GM21423 (cell line): Measurements from ENCODE around the gene SRPX2.
"Not testable (repeated sequence)": the region's sequence is repeated elsewhere in the genome, so short reads cannot be mapped to it uniquely, and the experiment has no call there.

Experiments used
- ATAC-seq: cut with Tn5 transposase; IDR thresholded peaks from one replicate; pipeline ENCODE4 v1.9.1; 2021; ENCODE audit warnings: mild to moderate bottlenecking, moderate library complexity; ENCODE audit not compliant: unreplicated experiment

Gene SRPX2

DNA sequence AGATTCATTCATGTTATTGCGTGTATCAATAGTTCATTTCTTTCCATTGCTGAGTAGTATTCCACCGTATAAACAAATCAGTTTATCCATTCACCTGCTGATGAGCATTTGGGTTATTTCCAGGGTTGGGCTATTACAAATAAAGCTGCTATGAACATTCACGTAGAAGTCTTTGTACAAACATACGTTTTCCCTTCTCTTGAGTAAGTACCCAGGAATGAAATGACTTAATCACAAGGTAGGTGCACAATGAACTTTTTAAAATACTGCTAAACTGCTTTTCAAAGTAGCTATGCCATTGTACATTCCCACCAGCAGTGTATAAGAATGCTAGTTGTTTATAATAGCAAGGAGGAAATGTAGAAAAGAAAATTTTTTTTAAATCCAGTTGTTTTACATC, 52.0 kb downstream of the SRPX2 start:
- ATAC-seq: no peak

DNA sequence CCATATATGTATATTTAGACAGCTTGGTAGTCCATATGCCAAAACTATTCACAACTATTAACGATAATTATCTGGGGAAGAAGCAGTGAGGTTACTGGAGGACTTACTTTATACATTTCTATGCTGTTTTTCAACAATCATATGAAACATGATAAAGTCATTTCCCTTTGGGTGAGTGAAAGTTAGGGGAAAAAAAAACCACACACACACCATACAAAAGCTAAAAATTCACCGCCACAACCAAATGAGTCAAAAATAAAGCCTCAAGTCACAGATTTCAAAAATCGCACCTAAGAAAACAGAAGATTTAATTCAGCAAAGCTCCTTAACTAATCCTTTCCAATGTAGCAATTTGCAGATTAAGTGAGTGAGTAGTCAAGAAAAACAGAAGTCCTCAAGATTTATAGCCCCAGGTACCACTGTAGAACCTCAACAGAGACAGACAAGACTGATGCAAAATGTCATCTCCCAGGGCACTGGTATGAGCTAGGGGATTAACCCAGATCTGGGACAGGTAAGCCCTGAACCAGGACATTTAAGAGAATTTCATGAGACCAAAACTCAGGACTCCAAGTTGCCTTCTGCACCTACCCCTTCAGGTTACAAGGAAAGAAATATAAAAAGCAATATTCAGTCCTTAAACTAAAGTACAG, 52.8 kb downstream of the SRPX2 start:
- no peak for ATAC-seq

DNA sequence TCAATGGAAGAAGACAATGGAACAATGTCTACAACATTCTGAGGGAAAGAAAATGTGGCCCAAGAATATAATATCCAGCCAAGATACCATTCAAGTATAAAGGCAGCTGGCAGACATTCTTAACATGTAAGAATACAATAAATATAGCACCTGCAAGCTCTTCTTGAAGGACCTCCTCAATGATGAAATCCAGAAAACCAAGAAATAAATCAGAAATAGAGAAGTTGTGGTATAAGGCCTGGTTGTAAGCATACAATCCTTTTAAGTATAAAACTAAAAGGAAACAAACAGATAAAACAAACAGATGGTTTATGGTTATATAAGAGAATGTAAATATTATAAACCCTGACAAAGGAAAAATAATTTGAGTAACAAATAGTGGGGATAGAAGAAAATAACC, 54.6 kb downstream of the SRPX2 start:
- ATAC-seq: no peak

DNA sequence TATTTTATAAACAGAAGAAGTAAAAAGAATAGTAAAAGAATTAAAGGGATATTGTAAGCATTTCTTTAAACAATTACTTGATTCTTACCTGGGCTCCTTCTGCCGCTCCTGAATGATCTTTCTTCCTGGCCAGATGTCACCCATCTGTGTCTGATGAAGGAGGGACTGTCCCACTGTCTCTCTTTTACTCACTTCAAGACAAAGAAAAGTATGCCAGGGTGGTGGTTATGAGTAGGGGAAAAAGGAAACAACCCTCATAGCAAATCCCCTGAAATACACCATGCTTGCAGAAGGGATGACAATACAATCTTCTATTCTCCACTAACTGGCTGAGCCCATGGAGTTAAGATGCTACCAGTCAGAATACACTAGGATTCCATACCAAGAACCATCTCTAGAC, 56.8 kb downstream of the SRPX2 start:
- no peak for ATAC-seq

DNA sequence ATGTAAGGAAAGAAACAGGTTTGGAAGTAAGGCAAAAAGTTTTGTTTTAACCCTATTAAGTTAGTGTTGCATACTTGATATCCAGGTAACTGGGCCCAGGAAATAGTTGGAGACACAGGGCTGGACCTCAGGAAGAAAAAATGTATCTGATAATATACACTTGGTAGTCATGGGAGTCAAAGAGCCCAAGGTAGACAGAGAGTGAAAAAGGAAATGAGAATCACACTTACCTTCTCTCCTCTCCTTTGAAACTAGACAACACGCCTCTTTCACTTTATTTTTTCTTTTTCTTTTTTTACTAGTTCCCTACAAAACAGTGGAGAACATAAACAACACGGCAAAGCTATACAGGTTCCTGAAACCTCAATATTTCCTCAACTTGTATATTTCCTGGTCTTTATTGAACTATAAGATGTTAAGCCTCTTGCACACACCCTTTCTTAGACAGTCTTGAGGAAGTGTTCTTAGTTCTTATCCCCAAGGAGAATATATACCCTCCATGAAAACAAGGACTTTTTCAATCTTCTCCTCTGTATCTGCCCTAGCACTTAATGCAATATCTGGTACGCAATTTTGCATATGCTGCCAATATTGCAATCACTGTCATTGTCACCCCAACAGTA, 60.7 kb downstream of the SRPX2 start:
- ATAC-seq: no peak

DNA sequence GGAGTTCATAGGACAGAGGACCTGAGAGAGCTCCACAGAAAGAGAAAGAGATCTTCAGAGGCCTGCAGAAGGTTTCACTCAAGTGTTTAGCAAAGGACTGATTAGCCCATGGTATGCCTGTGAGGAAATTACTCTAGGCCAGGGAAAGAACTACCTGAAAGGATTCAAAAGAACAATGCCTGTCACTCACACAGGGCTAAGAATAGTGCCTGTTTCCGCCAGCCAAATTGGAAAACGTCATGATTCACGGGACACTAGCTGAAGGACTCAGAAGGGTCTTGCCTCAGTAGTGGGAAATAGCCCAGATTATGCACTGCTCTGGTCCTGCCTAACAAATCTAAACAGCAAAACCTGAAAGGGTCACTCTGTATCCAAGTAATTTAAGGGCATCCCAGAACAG, 66.8 kb downstream of the SRPX2 start:
- no peak for ATAC-seq

DNA sequence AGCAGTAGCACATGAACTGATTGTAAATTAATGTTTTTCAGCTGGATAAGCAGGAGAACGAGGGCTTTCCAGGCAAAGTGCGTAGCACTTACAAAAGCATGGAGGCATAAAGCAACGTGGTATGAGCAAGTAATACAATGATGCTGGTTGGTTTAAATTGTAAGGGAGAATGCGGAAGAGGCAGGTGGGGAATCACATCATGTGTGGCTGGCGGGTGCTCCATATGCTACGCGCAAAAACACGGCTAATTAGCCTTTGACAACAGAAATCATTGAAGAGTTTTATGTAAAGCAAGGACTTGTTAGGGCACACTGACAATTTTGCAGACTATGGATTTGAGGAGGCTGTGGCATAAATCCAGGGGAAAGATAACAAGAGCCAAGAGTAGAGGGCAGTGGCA, 73.4 kb downstream of the SRPX2 start:
- no peak for ATAC-seq

DNA sequence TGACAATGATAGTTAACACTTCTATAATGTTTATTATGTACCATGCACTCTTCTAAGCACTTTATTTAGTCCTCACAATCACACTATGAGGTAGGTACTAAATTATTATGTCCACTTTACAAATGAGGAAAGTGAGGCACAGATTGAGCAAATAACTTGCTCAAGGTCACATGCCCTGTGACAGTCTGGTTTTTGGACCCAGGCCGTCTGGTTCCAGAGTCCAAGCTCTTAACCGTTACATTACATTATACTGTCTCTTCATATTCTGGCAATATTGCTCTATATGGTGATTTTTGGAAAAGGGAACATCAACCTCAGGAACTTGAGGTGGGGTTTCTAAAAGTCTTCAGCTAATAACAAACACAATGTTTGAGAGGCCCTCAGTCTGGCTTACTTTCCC, 75.1 kb downstream of the SRPX2 start:
- no peak for ATAC-seq

DNA sequence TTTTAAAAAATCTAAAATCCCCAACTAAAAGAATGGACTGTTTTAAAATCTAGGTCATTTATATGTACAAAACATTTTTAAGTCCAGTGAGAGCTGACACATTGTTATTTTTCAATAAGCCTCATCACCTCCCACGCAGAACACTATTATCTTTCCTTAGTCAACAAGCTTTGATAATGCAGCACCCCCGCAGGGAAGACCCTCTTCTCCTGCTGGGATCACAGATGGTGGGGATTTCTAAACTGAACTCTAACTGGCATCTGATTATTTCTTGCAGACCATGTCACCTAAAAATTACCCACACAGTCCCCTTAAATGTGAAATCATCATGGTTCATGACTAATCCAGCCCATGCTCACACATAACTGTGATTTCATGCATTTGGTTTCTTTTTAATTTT, 76.3 kb downstream of the SRPX2 start:
- no peak for ATAC-seq

DNA sequence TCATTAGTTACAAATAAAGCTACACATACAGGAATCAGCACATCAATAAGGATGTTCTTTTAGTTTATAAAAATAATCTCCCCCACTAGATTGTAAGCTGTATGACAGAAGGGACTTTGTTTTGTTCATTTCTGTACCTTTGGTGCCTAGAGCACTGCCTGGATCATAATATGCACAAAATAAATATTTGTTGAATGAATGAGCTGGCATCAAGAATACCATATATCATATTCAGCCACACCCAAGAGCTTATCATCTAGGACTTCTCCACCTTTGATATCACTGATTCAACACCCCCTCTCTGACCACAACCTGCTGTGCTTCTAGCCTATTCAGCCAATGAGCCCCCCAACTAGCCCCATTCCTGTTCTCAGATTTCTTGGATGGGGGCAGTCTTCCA, 77.3 kb downstream of the SRPX2 start:
- no peak for ATAC-seq

DNA sequence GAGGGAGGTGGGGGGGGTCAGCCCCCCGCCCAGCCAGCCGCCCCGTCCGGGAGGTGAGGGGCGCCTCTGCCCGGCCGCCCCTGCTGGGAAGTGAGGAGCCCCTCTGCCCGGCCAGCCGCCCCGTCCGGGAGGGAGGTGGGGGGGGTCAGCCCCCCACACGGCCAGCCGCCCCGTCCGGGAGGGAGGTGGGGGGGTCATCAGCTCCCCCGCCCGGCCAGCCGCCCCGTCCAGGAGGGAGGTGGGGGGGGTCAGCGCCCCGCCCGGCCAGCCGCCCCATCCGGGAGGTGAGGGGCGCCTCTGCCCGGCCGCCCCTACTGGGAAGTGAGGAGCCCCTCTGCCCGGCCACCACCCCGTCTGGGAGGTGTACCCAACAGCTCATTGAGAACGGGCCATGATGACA, 80.0 kb downstream of the SRPX2 start:
- not testable (repeated sequence) for ATAC-seq
